ENCODE measurements around the gene MACROD1.
"Not testable (repeated sequence)": the region's sequence is repeated elsewhere in the genome, so short reads cannot be mapped to it uniquely, and the experiment has no call there.

The MACROD1 gene

GRCh38 chr11:64052938-64053622, 112.8 kb downstream of the MACROD1 start:
- no peak for DNase-seq

- no peak for DNase-seq
Measured at GRCh38 chr11:64052436-64052835, 113.5 kb downstream of the MACROD1 start.

- no peak for DNase-seq
Measured at GRCh38 chr11:64051297-64051696, 114.6 kb downstream of the MACROD1 start.

DNA sequence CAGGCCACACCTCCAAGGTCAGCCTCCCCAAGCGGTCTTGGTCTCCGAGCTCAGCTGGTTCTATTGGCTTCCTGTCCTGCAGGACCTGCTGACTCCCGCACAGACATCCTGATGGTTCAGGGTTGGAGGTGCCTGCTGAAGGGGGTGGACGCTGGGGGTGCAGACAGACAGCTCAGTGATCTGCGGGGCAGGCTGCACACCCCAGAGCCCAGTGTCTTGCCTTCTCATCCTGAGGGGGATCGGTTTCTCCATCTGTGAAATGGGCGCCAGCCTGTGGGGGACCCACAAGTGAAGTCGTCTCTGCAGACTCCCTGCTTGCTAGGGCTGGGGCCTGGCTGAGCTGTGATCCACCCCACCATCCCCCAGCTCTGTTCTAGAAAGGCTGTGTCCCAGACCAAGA, 116.4 kb downstream of the MACROD1 start:
- DNase-seq = no peak

- DNase-seq = no peak
Measured at GRCh38 chr11:64048042-64048854, 117.7 kb downstream of the MACROD1 start.

- DNase-seq = not testable (repeated sequence)
Measured at GRCh38 chr11:64047373-64047772, 118.5 kb downstream of the MACROD1 start.

- no peak for DNase-seq
Measured at GRCh38 chr11:64045700-64046099, 120.2 kb downstream of the MACROD1 start.

DNA sequence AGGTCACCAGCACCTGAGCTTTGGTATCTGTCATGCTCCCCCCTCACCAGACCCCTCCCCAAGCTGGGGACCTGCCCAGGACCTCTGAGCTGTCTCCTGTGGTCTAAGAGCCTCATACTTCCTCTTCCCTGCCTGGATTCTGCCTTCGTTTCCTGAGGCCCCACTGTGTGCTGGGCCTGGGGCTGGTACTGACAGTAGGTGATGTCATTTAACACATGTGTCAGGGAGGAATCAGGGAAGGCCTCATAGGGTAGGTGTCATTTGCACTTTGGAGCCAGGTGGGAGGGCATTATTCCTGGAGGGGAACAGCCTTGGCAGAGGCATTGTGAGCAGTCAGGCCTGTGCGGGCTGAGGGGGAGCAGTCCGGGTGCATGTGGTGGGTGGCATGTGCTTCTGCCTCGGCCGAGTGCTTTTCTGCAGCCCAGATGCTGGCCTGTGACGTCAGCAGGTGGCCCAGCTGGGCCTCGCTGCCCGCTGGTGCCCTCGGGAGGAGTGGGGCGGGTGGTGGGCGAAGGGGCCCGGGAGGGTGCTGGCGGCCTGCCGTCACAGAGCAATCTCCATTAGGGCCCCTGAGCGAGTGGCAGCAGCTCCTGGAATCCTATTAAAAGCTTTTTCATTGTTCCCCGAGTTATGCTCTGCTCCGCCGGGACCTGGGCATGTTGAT, 121.1 kb downstream of the MACROD1 start:
- no peak for DNase-seq

- DNase-seq = no peak
Measured at GRCh38 chr11:64043545-64043944, 122.4 kb downstream of the MACROD1 start.

- no peak for DNase-seq
Measured at GRCh38 chr11:64042301-64042700, 123.6 kb downstream of the MACROD1 start.

- DNase-seq = no peak
Measured at GRCh38 chr11:64041846-64042245, 124.1 kb downstream of the MACROD1 start.

- DNase-seq = no peak
Measured at GRCh38 chr11:64040684-64041322, 125.1 kb downstream of the MACROD1 start.

DNA sequence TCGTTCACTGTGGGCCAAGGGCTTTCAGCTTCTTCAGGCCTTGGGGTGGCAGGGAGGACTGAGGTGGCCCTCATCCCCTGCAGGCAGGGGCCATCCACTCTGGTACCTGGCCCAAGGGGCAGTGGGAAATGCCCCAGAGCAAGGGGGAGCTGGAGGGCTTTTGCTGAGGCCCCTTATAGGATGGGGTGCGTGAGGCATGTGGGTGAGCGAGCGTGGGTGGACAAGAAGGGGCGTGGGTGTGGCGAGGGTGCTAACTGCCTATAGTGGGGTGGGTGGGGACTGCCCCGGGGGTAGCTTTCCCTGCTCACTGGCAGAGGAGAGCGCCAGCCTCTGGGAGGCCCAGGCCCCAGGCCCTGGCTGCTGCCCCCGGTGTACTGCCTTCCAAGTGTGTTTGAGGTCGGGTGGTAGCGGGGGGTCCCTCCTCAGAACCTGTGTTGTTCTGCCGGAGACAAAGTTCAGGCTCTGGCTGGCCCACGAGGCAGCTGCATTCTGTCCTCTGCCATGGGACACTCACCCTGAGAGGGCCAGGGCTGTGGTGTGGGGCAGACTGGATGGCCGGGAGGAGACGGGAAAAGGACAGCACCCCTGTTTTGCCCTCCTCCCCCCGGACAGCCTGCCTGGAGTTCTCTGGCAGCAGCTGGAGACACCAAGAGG, 126.8 kb downstream of the MACROD1 start:
- no peak for DNase-seq

- no peak for DNase-seq
Measured at GRCh38 chr11:64038500-64038899, 127.4 kb downstream of the MACROD1 start.

- DNase-seq = no peak
Measured at GRCh38 chr11:64037027-64037634, 128.8 kb downstream of the MACROD1 start.

DNA sequence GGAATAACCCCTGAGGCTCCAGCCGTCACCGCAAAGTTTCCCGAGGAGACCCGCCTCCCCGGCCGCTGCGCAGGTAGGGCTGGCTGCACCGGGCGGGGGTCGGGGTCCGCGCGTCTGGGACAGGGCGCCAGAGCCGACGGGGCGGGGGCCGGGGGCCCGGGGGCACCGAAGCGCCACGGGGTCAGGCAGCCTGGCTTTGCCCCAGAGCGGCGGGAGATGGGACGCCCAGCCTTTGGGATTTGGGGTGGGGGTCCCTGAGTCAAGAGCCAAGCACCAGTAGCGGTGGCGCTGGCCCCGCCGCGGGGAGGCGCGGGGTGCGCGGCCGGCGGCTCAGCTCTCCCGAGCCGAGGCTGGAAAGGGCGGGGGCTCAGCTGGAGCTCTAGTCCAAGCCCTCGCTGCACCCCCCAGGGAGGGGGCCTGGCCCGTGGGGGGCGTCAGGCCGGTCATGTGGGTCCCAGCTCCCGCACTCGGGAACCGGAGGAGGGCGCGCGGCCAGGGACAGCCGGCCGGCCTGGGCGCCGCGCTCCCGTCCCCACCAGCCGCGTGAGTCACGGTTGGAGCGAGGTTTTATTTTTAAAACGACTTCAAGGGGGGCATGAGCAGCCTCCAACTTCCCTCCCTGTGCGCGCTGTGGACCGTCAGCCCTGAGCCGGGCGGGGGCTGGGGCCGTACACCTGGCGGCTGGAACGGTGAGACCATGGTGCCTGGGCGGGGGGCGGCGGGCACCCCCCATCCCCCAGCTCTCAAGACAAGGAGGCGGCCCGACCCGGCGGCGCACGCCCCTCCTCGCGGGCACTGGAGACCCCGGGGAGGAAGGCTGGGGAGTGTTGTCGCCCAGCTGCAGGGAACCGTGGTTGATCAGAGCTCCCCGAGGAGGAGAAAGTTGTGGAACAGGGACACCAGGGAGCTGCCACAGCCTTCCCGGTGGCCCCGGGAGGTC, 129.6 kb downstream of the MACROD1 start:
- DNase-seq = no peak

DNA sequence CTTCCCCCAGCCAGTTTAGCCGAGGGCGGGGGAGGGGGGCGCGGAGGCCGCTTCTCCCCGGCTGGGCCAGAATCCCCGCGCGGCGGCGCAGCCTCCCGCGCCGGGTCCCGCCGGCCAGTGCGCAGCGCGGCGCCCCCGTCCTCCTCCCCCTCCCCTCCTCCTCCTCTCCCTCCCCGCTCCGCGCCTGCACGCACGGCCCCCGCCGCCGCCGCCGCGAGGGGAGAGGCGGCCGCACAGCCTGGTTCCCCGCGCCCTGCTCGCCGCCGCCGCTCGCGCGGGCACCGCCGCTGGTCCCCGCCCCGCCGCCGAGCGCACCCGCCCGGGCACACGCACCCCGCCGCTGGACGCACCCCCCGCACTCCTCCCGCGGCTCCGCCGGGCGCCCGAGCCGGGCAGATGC, 130.3 kb downstream of the MACROD1 start, which contains the start of gene FLRT1:
Gene FLRT1, plus strand, starts transcription at position 356 of the 400 bp plus-strand sequence. CDS start 80,337 bp downstream, outside the sequence.
- DNase-seq = no peak

DNA sequence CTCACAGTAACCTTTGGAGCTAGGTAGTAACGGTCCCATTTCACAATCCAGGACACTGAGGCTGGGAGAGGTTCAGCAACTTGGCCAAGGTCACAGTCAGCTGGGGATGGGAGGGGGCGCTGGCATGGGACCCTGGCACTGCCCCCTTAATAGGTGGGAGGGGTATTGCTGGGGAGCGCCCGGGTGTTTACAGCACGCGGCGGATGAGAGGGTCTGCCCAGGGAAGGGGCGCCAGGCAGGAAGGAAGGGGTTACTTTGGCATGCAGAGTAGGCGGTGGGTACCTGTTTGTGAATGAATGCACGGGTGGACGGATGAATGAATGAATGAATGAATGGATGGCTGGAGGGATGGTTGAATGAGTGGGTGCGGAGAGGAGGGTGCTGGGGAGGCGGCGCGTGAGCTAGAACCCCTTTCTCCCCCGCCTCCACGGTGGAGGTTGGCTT, 130.8 kb downstream of the MACROD1 start:
- no peak for DNase-seq

GRCh38 chr11:64034411-64034811, 131.5 kb downstream of the MACROD1 start:
- no peak for DNase-seq

- no peak for DNase-seq
Measured at GRCh38 chr11:64032050-64032449, 133.9 kb downstream of the MACROD1 start.

DNA sequence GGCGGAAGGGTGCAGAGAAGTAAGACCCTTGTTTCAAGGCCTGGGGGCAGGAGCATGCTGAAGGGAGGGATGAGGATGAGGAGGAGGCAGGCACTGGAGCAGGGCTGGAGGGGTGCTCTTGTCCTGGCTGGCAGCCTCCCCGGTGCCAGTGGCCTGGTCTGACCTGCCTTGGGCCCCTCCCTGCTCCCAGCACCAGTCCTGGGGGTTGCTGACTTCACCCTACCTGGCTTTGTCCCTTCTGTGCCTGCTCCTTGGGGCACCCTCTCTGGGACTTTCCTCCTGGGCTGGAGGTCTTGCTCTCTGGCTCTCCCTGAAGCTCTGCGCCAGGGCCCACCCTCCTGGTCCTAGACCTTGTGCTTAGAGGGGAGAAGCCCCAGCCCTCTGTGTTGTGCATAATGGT, 134.9 kb downstream of the MACROD1 start:
- DNase-seq = no peak
